NOMO-1 treated with DMSO at 0.1 percent for 48 hours (cell line): Measurements from ENCODE around the gene ACOX3.
A peak's percentile ranks its signal among the peaks of the same experiment; 100 is the strongest.
"Not testable (repeated sequence)": the region's sequence is repeated elsewhere in the genome, so short reads cannot be mapped to it uniquely, and the experiment has no call there.

Source experiments
- DNase-seq: peaks from one replicate; lab custom pipeline; 2025; ENCODE audit not compliant: unreplicated experiment; lab: John Stamatoyannopoulos, UW

The ACOX3 gene

DNA sequence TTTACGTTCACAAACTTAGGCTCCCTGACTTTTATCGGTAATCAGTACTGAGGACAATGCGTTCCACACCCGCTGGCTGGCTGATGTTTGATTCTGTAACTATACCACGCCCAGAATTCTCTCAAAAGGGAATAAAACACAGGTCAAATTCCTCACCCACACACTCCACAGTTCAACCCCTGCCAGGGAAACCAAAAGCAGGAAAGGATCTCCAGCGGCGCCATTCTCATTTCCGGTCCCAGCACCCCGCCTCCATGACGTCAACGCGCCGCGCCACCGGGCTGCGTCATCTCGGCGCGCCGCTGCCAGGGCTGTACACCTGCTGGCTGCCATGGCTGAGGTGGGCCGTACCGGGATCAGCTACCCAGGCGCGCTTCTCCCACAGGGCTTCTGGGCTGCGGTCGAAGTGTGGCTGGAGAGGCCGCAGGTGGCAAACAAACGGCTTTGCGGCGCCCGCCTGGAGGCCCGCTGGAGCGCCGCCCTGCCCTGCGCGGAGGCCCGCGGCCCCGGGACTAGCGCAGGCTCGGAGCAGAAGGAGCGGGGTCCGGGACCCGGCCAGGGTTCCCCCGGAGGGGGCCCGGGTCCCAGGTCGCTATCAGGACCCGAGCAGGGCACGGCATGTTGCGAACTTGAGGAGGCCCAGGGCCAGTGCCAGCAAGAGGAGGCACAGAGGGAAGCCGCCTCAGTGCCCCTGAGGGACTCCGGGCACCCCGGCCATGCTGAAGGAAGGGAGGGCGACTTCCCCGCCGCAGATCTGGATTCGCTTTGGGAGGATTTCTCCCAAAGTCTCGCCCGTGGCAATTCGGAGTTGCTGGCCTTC, at the start of gene ACOX3, which contains the start of gene TRMT44:
TSS of gene ACOX3 (minus strand) at position 232 of the 820 bp plus-strand sequence. CDS start 24,202 bp downstream, outside the sequence.
TSS of gene TRMT44 (plus strand) at position 286 of the 820 bp plus-strand sequence. CDS start at position 332, 46 bp downstream.
- peak; percentile 75 for DNase-seq

DNA sequence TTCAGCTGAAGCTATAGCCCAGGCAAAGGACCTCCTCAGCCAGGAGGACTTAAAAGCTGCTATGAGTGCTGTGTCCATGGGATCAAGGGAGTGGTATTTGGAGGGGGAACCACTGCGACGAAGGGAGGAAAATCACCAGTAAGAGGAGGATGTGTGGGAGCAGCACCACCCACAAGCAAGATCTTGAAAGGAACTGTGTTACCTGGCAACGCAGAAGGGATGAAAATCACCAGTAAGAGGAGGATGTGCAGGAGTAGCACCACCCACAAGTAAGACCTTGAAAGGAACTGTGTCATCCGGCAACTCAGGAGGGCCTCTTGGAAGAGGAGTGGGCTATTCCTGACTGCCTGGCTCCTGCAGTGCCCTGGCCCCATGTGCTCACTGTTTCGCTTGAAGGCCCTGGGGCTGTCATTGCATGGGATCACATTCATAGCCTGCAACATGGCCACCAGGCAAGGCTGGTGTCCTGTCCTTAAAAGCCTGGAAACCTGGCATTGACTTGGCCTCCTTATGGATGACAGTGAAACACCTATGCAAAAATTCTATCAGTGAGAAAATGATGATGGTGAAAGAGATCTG, 48.4 kb upstream of the ACOX3 start:
- DNase-seq: no peak

DNA sequence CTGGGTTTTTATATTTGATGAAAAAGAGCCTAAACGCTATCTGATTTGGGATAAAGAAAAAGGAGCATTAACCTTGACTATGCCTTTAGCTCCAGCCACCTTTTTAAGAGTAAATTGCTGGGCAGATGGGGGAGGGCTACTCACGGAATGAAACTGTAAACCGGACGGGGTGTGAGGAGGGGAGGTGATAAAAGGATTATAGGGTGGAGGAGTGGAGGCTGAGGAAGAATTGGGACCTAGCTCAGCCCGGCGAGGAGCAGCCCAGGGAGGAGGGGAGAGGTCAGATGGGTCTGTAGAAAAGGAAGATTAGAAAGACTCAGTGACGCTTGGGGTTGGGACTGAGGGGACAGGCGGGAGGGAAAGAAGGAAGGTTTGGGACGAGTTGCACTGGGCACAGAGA, 46.1 kb upstream of the ACOX3 start:
- not testable (repeated sequence) for DNase-seq

DNA sequence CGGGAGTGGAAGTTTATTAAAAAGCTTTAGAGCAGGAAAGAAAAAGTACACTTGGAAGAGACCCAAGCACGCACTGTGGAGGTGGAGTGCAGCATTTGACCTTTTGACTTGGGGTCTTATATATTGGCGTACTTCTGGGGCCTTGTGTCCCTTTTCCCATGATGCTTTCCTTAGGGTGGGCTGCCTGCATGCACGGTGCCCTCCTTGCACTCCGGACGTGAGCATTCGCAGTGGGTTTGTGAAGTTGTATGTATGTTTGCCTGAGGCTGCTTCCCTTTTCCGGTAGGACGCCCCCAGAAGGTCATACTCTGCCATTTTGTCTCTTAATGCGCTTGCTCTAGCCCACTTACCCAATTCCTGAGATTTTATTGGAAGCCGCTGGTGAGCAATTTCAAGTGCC, 39.7 kb upstream of the ACOX3 start:
- DNase-seq: no peak

DNA sequence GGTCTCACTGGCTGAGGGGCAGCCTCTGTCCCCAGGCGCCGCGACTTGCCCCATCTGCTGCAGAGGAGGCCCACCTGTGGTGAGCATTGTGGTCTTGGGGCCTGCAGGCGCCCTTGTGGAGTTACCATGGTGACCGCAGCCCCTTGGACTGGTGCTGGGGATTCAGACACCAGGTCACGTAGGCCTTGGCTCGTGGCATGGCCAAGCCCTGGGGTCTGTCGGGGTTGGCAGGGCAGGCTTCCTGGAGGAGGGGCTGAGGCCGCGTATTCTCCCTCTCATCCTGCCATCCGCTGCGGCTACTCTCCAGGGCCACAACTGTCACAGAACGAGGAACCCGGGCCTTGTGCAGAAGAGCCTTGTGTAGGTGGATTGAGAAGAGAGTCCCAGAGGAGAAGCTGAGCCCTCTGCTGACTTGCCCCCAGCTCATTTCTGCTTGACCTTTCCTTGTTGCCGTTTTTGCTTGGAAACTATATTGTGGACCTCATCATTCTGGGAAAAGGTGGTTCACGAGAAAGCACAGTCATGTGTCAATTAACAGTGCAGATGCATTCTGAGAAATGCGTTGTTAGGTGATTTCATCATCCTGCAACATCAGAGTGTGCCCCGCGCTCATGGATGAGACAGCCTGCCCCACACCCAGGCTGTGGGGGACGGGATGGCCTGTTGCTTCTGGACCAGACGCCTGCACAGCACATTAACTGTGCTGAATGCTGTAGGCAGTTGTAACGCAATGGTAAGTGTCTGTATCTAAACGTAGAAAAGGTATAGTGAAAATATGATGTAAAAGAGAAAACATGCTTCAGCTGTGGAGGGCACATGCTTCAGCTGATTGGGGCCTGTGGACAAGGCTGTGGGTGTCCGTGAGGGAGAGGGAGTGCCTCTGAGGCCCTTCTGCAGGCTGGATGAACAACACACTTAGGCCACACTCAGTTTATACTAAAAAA, 38.5 kb upstream of the ACOX3 start:
- DNase-seq: no peak

DNA sequence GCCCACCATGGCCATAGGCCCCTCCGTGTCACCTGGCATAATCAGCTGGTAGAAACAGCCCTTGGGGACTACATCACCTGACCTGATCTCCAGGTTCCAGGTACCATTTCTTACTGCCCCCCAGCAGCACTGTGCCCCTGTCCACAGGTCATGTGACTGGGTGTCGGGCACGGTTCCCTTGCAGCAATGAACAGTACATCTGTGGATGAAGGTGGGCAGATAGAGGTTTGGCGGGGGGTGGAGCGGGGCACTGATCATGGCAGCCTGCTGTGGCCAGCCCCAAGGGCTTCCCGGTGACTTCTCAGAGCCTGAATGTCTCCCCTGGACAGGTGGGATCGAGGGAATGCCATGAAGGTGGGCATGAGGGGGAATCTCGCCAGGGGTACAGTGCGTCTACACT, 37.8 kb upstream of the ACOX3 start:
- no peak for DNase-seq

DNA sequence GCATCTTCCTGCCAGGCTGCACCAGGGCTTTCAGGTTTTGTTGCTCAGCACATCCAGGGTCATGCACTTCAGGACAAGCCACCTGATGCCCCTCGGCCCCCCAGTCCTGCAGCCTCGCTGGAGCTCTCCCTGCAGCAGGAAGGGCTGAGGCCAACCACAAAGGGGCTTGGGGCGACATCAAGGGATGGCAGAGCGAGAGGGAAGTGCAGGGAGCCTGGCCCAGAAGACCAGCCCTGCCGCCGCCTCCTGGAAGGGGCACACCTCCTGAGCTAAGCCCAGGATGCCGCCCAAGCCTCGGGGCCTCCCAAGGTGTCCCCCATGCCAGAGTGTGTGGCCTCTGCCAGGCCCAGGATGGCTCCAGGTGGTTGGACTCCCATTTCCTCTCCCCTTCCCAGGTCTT, 37.2 kb upstream of the ACOX3 start:
- no peak for DNase-seq

DNA sequence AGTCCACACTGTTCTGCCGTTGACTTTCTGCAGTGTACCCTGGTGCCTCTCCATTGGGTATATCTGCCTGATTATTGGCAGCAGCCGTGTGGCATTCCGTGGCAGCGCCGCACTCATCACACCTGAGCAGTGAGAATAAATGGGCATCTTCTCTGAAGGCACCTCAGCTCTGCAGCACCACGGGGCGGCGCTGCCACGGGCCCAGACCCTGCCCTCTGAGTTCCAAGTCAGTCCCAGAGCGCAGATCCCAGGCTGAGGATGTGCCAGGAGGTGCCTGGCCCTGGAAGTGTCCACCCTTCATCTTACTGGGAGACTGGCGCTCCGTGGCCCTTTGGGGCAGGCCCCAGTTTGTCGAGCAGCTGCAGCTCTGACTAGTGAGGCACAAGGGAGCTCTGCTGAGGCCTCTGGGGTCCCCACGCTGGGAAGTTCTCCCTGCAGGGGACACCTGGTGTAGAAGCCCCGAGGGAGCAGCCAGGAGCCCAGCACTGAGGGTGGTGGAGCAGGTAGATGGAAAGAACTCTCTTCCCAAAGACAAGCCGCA, 36.6 kb upstream of the ACOX3 start:
- no peak for DNase-seq

DNA sequence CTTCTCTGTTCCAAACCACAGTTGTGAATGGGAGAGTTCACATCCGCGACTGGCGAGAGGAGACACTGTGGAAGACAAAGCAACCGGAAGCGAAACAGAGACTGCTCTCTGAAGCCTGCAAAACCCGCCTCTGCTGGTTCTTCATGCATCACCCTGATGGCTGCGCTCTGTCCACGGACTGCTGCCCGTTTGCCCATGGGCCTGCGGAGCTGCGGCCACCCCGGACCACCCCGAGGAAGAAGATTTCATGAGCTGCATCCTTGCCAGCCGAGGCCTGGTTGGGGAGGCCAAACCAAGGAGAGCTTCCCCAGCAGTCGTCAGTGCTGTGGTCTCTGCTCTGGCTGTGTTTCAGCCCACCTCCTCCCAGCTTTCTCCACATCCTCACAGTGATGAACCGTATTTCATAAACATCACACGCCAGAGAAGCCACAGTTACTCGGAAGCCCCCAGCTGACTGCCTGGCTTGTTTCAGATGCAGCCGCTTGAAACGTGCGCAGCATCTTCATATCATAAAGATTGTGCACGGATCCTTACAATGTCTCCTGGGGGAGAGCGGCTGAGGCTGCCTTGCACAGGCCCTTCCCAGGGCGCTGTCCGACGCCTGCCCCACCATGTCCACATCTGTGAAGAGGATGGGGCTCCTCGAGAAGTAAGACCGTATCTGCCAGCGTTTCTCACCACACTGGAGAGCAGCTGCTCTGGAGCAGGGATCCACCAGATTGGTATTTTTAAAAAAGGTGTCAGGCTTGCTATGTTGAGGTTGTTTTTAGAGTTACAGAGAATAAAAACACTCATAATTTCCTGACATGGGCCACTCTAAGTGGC, 35.4 kb upstream of the ACOX3 start:
- no peak for DNase-seq

DNA sequence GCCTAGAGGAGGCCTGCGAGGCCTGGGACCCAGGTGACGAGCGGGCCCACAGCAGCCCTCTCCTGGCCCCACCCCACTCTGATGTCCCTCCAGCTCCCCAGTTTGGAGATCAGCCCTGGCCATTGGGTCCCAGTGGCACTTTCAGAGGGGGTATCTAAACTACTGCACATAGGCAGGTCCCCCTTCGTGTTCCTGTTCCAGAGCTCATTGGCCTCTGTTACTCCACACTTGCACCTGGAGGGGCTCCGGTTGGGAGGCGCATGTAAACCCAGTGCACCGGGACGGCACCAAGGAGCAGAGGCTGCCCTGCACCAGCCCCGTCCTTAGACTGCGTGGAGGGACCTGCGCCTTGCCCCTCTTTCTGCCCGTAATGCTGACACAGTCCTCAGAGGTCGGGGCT, 34.3 kb upstream of the ACOX3 start:
- DNase-seq: no peak

DNA sequence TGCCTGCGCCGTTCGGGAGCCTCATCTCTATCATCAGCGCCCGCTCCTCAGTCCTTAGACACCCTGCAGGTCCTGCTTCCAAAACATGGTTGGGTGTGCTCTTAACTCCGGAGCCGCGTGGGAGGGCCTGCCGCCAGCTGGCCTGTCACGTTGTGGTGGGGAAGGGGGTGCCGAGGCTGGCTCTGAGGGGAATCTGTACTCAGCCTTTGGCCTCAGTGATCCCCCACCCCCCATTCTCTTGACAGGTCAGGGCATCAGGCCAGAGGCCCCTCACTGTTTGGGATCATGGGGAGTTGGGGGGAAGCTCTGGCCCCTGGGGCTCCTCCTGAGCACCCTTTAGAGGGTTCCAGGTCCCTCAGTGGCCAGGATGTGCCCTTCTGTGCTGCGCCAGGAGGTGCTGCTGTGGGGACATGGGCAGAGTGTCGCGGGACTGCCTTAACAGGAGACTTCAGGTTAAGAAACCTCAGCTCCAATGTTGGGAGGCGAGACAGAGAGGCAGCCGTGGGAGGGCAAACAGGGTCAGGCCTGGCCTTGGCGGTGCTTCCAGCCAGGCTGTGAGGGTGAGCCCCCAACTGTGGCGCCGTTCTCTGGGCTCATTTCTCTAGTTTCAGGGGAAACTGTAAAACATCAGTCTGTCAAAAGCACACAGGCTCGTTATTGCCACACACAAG, 33.5 kb upstream of the ACOX3 start:
- no peak for DNase-seq

DNA sequence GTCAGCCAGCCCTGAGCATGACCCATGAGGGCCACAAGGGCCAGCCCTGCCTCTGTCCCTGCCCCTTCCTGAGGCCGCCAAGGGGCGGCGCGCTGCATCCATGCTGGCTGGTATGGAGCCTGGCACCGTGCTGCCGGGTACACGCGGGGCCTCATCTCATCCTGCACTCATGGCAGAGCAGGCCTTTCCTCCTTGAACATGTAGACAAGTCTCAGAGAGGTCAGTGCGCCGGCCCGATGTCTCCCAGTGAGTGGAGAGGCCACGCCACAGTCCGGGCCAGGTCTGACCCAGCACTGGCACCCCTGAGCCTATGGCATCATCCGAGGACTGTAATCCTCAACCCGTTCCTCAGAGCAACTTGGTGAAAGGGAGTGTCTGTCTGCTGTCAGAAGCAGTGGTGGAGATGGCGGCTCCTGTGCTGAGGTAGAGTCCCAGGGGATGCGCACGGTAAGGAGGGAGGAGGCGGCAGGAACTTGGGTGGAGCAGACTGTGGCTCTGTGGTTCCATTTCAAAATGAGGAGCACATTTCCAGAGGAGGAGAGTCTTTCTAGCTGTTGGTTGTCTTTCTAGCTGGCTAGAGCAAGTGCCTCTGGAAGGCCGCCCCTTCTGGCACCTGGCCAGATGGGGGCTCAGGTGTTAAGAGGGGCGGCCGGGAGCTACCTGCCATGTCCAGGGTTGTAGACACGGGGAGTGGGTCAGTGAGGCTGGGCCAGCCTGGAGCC, 32.8 kb upstream of the ACOX3 start:
- DNase-seq: no peak

DNA sequence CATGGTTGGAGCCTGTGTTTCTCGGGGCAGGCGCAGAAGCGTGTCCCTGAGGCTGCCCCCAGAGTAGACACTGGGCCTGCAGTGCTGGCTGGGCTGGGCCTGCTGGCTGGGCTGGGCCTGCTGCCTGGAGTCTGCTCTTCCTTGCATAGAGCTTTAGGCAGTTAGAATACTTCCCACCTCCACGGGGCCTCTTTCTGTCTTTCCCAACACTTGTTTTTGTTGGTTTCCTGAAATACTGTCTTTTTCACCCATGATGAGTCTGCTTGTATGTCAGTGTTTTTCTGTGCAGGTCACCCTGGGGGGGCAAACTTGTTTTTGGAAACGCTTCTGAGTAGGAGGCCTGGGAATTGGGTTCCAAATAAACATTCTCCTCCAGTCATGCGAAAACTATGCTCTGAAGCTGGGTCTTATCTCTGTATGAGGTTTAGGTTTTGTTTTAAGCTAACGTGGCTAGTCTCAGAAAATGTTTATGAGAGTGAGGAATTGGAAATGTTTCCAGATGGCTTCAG, 32.2 kb upstream of the ACOX3 start:
- no peak for DNase-seq

DNA sequence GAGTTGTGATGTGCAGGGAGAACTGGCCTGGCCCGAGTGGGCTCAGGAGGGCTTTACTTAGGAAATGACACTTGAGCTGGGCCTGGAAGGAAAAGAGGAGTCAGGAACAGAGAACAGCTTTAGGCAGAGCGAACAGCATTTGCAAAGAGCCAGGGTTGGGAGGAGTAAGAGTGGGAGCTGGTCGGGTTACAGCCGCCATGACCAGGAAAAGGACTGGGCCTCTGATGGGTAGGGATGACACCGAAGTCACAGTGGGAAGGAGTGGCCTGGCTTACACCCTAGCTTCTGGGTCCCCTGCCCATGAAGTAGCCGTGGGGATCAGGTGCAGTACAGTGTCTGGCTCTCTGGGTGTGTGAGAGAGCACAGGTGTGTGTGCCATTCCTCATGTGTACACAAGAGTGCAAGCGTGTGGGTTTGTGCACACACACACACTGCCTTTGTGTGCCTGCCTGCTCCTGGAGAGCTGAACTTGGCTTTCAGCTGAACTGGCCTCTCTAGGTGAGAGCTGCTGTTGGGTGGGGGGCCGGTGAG, 31.7 kb upstream of the ACOX3 start:
- DNase-seq: no peak

DNA sequence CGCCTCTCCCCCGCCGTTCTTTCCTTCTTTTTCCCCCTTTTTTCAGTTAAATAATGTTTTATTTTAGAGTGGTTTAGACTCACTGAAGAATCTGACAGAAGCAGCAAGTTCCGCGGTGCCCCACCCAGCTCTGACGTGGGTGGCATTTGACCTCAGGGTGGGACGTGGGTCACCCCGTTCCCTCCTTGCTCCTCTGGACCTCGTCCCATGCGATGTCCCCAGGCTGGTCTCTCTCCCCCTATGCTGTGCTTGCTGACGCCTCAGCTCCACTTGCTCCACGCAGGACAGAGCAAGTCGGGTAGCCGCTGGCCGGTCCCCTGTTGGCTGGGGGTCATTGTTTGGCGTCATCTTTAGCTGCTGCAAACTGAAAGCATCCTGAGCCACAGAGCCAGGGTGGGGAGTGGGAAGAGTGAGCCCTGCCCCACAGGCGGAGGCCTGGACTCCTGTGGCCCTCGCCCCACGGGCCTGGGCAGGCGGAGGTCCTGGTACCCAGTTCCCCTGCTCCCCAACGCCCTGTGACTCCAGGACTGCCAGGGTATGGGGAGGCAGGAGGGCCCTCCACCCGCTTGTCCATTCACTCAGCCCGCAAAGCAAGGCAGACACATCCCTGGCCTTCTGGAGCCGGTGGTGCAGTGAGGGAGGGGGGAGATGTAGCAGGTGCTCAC, 30.8 kb upstream of the ACOX3 start:
- DNase-seq: no peak

DNA sequence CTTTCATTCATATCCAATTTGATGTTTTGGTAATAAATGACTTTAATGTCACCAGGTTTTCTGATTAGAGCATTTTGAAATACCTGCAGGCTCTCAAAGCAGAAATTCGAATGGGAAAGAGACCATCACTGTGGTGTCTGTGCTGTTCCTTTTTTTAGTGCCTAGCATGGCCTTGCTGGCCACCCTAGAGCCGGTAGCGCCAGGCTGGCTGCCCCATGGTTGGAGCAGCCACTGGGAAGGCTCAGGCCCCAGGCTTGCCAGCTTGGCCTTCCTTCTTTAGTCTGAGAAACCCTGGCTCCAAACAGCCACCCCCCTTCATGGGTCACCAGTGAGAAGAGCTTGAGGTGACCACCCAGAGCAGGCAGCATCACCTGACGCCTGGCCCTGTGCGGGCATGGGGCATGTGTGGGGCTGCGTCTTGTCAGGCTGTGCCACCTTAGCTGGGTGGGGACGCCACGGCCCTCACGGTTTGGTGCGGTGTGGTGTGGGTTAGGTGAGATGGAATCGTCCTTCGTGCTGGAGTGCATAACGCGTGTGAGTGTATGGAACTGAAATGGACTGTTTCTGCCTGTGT, 30.0 kb upstream of the ACOX3 start:
- DNase-seq: no peak

DNA sequence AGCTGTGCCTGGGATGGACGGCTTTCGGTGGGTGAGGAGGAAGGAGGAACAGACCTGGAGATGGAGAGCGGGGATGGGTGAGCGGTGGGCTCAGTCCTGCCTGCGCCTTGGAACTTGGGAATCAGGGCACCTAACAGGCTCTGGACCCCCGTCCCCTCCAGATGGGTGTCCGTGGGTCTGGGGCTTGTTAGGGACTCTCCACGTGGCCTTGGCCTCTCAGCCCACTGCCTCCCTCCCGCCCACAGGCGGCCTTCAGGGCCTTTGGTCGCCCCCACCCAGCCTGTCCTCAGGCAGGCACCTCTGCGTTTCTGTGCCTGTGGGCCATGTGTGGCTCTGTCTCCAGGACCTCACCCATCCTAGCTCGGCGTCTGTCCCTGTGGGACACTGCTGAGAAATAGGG, 29.0 kb upstream of the ACOX3 start:
- no peak for DNase-seq
